ENCODE data around the gene BPIFB2. TPM values are rescaled to one million over a fixed set of nuclear protein-coding genes. Genes with fewer than 3 reads are reported as not detected.
"Not testable (repeated sequence)": the region's sequence is repeated elsewhere in the genome, so short reads cannot be mapped to it uniquely, and the experiment has no call there.

Gene BPIFB2
- total and polyA plus RNA-seq, 2 donors = not detected

DNA sequence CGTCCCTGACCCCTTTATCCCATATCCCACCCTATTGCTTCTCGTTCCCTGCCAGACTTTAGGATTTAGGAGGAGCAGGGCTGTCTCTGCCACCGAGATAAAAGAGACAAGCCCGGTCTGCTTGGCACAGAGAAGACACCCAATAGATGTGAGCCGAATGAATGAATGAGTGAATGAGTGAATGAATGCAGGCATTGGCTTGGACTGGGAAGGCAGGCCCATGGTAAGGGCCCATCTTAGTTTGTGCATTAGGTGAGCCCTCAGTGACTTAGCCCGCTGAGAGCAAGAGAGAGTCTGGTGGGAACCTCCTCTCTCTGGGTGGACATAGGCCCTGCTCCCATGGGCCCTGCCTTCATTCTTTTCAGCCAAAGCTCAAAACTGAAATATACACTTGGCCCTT, 23.1 kb downstream of the BPIFB2 start:
- no peak for DNase-seq (ENCODE audit: extremely low spot score)
- H3K27ac ChIP-seq (ENCODE audit: low read depth) = no peak overlapping the region

DNA sequence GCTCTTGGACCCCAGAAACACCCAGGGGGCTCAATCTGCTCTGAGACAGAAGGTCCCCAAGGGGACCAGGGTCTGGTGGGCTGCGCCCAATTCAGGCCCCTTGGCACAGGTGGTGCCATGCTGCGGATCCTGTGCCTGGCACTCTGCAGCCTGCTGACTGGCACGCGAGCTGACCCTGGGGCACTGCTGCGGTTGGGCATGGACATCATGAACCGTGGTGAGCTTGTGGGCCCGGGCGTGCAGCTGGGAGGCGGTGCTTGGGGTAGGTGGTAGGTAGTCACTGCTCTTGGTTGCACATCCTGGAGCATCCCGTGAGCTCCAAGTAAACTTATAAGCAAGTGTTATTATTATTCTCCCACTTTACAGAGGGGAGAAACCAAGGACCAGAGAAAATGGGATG, 24.0 kb downstream of the BPIFB2 start, which contains the start of gene BPIFB6:
TSS of gene BPIFB6 (plus strand) at position 118 of the 400 bp plus-strand sequence. CDS start at position 118, 0 bp downstream.
- DNase-seq (ENCODE audit: extremely low spot score) = no peak
- H3K4me1 ChIP-seq (ENCODE audit: insufficient read depth) = no peaks in the 10 kb centered on the region
- H3K4me3 ChIP-seq (ENCODE audit: low read depth, low read length) = no peak within 1 kb of the TSS
- no peaks in the 10 kb centered on the region for H3K36me3 ChIP-seq (ENCODE audit: insufficient read depth)
- no peak within 1 kb of the TSS for H3K27ac ChIP-seq (ENCODE audit: low read depth)
- whole genome bisulfite sequencing = 89% methylated on average over 10 of the region's 10 CpGs

More for the DNA sequence above, 23.1 kb downstream of the BPIFB2 start:
- no peaks in the 10 kb centered on the region for H3K36me3 ChIP-seq (ENCODE audit: insufficient read depth)
- H3K4me3 ChIP-seq (ENCODE audit: low read depth, low read length) = no peak overlapping the region
- 77% methylated on average over 6 of the region's 6 CpGs for WGBS
- no peaks in the 10 kb centered on the region for H3K4me1 ChIP-seq (ENCODE audit: insufficient read depth)

DNA sequence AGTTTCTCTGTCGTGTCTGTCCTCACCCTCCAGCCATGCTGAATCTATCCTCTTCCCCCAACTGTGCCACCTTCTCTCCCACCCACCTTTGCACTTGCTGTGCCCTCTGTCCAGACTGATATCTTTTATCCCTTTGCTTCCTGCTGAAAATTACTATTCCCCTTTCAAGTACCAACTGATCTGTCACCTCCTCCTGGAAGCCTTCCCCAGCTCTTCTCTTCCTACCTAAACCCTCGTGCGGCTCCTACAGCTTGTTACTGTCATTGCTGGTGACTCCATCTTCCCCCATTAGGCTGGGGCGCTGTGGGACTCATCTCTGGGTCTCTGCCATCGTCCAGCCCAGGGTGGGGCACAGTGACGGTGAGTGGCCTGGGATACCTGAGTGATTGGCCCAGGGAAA, 25.1 kb downstream of the BPIFB2 start:
- no peaks in the 10 kb centered on the region for H3K36me3 ChIP-seq (ENCODE audit: insufficient read depth)
- H3K27ac ChIP-seq (ENCODE audit: low read depth) = no peak overlapping the region
- no peak overlapping the region for H3K4me3 ChIP-seq (ENCODE audit: low read depth, low read length)
- WGBS = 77% methylated on average over 6 of the region's 6 CpGs
- no peak for DNase-seq (ENCODE audit: extremely low spot score)
- no peaks in the 10 kb centered on the region for H3K4me1 ChIP-seq (ENCODE audit: insufficient read depth)

DNA sequence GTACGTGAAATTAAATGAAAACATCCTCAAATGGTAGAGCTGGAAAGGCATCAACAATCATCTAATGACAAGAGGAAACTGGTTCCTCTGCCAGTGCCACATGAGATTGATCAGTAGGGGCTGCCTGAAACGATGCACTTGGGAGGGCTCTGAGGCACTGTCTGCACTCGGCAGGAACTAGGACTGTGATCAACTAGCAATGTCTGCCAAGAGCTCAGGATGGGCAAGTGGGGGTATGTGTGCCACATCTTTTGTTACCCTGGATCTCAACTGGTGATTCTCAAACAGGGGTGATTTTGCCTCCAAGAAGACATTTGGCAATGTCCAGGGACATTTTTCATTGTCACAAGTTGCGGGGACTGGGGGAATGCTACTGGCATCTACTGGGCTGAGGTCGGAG, 25.9 kb downstream of the BPIFB2 start:
- no peak for DNase-seq (ENCODE audit: extremely low spot score)
- no peaks in the 10 kb centered on the region for H3K4me1 ChIP-seq (ENCODE audit: insufficient read depth)
- no peaks in the 10 kb centered on the region for H3K36me3 ChIP-seq (ENCODE audit: insufficient read depth)
- no peak overlapping the region for H3K27ac ChIP-seq (ENCODE audit: low read depth)
- no peak overlapping the region for H3K4me3 ChIP-seq (ENCODE audit: low read depth, low read length)
- WGBS = 68% methylated on average over 5 of the region's 5 CpGs

DNA sequence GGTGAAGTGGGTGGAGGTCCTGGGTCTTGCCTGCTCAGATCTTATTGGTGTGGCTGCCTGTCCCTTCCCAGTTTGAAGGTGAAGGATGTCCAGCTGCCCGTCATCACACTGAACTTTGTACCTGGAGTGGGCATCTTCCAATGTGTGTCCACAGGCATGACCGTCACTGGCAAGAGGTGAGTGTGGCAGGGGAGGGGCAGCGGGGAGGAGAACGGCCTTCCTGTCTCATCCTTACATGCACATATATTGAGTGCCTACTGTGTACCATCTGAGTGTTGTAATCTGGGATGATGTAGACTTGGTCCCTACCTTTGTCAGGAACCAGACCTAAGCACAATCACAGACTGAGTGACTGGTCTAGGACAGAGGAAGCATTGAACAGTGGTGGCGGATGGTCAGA, 26.6 kb downstream of the BPIFB2 start:
- Histone ChIP-seq H3K4me1 (ENCODE audit: insufficient read depth) (no peaks in the 10 kb centered on the region), H3K36me3 (ENCODE audit: insufficient read depth) (no peaks in the 10 kb centered on the region), H3K27ac (ENCODE audit: low read depth) (no peak overlapping the region), H3K4me3 (ENCODE audit: low read depth, low read length) (no peak overlapping the region)
- DNase-seq (ENCODE audit: extremely low spot score) = no peak
- 85% methylated on average over 5 of the region's 5 CpGs for WGBS

DNA sequence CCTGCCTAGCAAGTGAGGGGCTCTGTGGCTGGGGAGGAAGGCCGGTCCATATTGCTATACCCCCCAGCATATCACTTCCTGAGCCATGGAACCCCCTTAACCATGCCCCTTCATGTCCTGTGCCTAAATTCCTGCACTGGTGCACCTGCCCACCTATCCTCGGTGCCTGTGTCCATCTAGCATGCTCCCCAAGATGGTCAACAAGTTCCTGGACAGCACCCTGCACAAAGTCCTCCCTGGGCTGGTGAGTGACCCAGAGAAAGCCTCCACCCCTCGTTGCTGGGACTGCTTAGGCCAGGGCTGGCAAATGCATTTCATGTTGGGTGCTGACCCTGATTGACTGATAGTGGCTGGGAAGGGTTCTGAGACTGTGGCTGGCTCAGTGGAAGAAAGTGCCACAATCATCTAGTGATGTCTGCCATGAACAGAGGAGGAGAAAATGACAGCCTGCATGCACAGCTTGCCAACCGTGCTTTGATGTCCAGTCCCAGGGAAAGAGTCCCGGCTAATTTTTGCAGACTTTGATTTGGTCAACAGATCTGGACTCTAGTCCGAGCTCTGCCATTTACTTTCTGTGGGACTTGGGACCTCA, 27.5 kb downstream of the BPIFB2 start:
- Histone ChIP-seq H3K4me3 (ENCODE audit: low read depth, low read length) (no peak overlapping the region), H3K27ac (ENCODE audit: low read depth) (no peak overlapping the region), H3K36me3 (ENCODE audit: insufficient read depth) (no peaks in the 10 kb centered on the region), H3K4me1 (ENCODE audit: insufficient read depth) (no peaks in the 10 kb centered on the region)
- DNase-seq (ENCODE audit: extremely low spot score) = no peak
- 83% methylated on average over 6 of the region's 6 CpGs for WGBS

DNA sequence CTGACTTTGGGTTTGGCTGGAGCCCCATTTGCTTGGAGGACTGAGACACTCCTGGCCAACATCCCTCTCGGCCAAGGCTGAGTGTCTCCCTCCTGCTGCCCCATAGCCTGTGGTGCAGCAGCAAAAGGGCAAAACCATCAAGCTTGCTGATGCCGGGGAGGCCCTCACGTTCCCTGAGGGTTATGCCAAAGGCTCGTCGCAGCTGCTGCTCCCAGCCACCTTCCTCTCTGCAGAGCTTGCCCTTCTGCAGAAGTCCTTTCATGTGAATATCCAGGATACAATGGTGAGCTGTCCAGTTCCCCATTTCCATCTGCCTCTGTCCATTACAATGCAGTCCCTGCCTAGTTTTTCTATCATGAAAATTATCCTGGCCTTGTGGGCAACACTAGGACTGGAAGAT, 30.0 kb downstream of the BPIFB2 start:
- Histone ChIP-seq H3K4me1 (ENCODE audit: insufficient read depth) (no peaks in the 10 kb centered on the region), H3K27ac (ENCODE audit: low read depth) (no peak overlapping the region), H3K4me3 (ENCODE audit: low read depth, low read length) (no peak overlapping the region), H3K36me3 (ENCODE audit: insufficient read depth) (no peaks in the 10 kb centered on the region)
- 66% methylated on average over 5 of the region's 5 CpGs for WGBS
- no peak for DNase-seq (ENCODE audit: extremely low spot score)

DNA sequence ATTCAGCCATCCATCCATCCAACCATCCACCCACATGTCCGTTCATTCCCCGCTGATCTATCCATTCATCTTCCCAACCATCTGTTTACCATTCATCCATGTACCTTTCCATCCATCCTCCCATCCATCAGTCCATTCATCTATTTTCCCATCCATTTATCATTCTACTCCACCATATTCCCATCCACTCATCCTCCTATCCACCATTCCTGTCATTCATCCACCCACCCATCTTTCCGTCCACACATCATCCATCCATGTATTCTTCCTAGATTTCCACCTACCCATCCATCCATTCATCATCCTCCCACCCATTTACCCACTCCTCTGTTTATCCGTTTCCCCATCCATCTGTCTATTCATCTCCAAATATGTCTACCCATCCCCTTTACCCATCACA, 30.7 kb downstream of the BPIFB2 start:
- no peak overlapping the region for H3K27ac ChIP-seq (ENCODE audit: low read depth)
- no peak overlapping the region for H3K4me3 ChIP-seq (ENCODE audit: low read depth, low read length)
- no peak for DNase-seq (ENCODE audit: extremely low spot score)
- H3K4me1 ChIP-seq (ENCODE audit: insufficient read depth) = no peaks in the 10 kb centered on the region
- 91% methylated on average over 4 of the region's 4 CpGs for WGBS
- H3K36me3 ChIP-seq (ENCODE audit: insufficient read depth) = no peaks in the 10 kb centered on the region

DNA sequence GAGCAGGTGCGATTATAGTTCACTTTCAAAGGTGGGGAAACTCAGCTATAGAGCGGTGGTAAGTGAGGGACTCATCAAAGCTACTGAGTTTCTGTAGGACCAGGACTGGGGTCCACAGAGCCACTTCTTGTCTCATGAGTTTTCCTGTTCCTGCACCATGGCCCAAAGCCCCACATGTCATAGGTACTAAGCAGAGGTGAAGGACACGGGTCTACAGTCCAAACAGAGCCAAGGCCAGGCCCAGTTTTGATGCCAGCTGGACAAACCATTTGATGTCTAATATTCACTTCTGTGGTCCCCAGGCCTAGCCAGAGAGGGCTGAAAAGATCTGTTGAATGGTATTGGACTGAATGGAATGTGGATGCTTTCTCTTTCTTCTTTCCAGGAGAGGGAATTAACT, 34.9 kb downstream of the BPIFB2 start:
- Histone ChIP-seq H3K4me1 (ENCODE audit: insufficient read depth) (no peaks in the 10 kb centered on the region), H3K36me3 (ENCODE audit: insufficient read depth) (no peaks in the 10 kb centered on the region), H3K4me3 (ENCODE audit: low read depth, low read length) (no peak overlapping the region), H3K27ac (ENCODE audit: low read depth) (no peak overlapping the region)
- WGBS = 91% methylated on average over 3 of the region's 3 CpGs
- DNase-seq (ENCODE audit: extremely low spot score) = no peak

DNA sequence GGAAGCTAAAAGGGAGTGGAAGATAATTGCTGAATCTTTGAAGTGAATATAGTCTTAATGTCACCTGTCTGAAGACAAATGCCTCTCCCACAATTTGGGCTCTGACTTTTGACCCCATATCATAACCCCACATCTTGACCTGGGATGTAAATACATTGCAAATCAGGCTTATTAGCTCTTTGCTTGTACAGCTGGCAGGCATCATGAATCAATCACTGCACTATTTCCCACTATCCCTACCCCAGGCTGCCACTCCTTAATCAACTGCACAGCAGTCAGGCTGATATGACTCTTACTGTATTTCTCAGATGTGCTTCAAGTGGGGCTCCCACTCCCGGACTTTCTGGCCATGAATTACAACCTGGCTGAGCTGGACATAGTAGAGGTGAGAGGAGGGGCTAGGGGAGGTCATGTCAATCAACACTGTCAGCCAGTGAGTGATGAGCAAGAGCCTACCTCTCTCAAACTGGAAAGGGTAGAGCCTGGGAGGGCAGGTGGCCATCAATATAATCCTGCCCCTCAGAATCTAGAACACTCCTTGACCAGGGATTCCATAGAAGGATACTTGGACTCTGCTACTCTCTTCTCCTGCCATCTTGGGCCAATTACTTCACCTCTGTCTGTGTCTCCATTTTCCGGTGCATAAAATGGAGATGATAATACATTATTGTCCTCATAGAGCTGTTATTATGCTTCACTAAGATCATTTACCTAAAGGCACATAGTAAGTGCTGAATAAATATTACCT, 35.7 kb downstream of the BPIFB2 start:
- 80% methylated on average over 2 of the region's 2 CpGs for WGBS
- no peak for DNase-seq (ENCODE audit: extremely low spot score)
- Histone ChIP-seq H3K4me3 (ENCODE audit: low read depth, low read length) (no peak overlapping the region), H3K27ac (ENCODE audit: low read depth) (no peak overlapping the region), H3K36me3 (ENCODE audit: insufficient read depth) (no peaks in the 10 kb centered on the region), H3K4me1 (ENCODE audit: insufficient read depth) (no peaks in the 10 kb centered on the region)

DNA sequence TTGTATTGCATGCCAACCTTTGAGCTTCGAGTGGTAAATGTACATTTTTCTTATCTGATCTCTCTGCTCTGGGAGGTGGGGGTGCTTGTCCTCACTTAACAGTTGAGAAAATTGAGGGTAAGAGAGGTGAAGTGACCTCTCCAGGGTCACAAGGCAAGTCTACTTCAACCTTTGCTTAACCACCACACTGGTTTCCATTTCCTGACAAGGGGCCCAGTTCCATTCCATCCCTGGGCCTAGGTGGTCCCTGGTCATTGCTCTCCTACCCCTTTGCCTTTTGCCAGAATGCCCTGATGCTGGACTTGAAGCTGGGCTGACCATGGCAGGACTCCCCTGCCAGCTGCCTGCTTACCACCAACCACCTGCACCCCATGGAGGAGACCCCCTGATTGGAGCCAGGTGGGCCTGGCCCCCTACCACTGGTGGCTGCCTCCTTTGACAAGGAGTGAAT, 36.3 kb downstream of the BPIFB2 start:
- no peak for DNase-seq (ENCODE audit: extremely low spot score)
- Histone ChIP-seq H3K4me3 (ENCODE audit: low read depth, low read length) (no peak overlapping the region), H3K36me3 (ENCODE audit: insufficient read depth) (no peaks in the 10 kb centered on the region), H3K4me1 (ENCODE audit: insufficient read depth) (no peaks in the 10 kb centered on the region), H3K27ac (ENCODE audit: low read depth) (no peak overlapping the region)
- WGBS = 45% methylated on average over 1 of the region's 1 CpG

DNA sequence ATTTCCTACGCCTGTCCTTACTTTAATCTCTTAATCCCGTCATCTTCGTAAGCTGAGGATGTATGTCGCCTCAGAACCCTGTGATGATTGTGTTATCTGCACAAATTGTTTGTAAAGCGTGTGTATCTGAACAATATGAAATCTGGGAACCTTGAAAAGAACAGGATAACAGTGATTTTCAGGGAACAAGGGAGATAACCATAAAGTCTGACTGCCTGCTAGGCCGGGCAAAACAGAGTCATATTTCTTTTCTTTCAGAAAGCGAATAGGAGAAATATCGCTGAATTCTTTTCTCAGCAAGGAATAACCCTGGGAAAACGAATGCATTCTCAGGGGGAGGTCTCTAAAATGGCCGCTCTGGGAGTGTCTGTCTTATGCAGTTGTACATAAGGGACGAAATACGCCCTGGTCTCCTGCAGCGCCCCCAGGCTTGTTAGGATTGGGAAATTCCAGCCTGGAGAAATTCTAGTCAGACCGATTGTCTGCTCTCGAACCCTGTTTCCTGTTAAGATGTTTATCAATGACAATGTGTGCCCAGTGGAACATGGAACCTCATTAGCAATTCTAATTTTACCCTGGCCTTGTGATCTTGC, 37.7 kb downstream of the BPIFB2 start:
- not testable (repeated sequence) for H3K4me3 ChIP-seq (ENCODE audit: low read depth, low read length); H3K27ac ChIP-seq (ENCODE audit: low read depth); DNase-seq (ENCODE audit: extremely low spot score); H3K4me1 ChIP-seq (ENCODE audit: insufficient read depth); H3K36me3 ChIP-seq (ENCODE audit: insufficient read depth)
- 82% methylated on average over 15 of the region's 15 CpGs for WGBS

DNA sequence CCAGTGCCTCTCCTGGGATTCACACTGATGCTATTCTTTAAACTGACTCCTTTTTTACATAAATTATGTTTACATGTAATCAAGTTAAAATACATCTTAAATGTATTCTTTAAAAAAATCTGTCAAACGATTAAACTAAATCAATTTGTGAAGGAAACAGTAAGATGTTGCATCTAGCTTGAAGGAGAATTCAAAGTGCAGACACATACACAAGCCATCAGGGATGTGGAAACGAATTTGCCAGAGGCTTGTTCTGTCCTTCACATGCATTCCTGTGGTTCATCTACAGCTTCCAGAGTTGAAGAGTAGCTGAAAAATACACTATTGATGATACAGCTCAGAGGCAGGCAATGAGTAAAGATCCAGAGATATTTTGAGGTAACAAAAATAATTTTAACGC, 38.9 kb downstream of the BPIFB2 start:
- WGBS = 78% methylated on average over 3 of the region's 3 CpGs
- H3K4me3 ChIP-seq (ENCODE audit: low read depth, low read length) = no peak overlapping the region
- H3K4me1 ChIP-seq (ENCODE audit: insufficient read depth) = no peaks in the 10 kb centered on the region
- H3K27ac ChIP-seq (ENCODE audit: low read depth) = no peak overlapping the region
- no peaks in the 10 kb centered on the region for H3K36me3 ChIP-seq (ENCODE audit: insufficient read depth)
- DNase-seq (ENCODE audit: extremely low spot score) = no peak

DNA sequence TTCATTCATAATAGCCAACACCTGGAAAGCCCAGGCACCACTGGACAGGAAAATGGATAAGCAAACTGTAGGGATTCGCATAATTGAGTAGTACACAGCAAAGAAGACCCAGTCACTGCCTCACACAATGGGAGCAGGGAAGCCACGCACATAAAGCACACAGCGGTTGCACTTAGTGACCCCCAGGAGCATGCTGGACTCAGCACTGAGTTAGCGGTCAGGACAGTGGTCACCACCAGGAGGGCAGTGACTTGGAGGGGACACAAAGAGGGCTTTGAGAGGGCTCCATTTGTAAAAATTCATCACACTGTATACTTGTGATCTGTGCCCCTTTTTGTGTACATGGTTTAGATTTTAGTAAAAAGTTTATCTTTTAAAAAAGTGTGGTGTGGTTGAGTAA, 43.8 kb downstream of the BPIFB2 start:
- Histone ChIP-seq H3K4me3 (ENCODE audit: low read depth, low read length) (no peak overlapping the region), H3K36me3 (ENCODE audit: insufficient read depth) (no peaks in the 10 kb centered on the region), H3K27ac (ENCODE audit: low read depth) (no peak overlapping the region), H3K4me1 (ENCODE audit: insufficient read depth) (no peaks in the 10 kb centered on the region)
- no peak for DNase-seq (ENCODE audit: extremely low spot score)
- 84% methylated on average over 4 of the region's 4 CpGs for WGBS

Data from urinary bladder (tissue), 4 donors.